Measurements from ENCODE around the gene PDE12. TPM values are rescaled to one million over a fixed set of nuclear protein-coding genes. Genes with fewer than 3 reads are reported as not detected.

The PDE12 gene
- polyA plus RNA-seq, 1 of the 3 experiments (the other 2 are of a cell fraction): 7.4 TPM

- CTCF ChIA-PET: no interaction called here
Observed at GRCh38 chr3:57583544-57583943, 27.5 kb downstream of the PDE12 start.

GRCh38 chr3:57586778-57587177 is 30.7 kb downstream of the PDE12 start:
- POLR2A ChIA-PET: no interaction called here
- TF ChIP-seq PBX3 (IDR thresholded peaks at IDR 0.05): no peak
- TF ChIP-seq SIN3A (IDR thresholded peaks at IDR 0.05; ENCODE audit: borderline replicate concordance, low read depth, low read length): no peak
- TF ChIP-seq RAD21 (IDR thresholded peaks at IDR 0.05; ENCODE audit: low read length): no peak
- no peak for TF ChIP-seq RFX5 (IDR thresholded peaks at IDR 0.05; ENCODE audit: low read length)
- no peak for TF ChIP-seq USF2 (IDR thresholded peaks at IDR 0.05; ENCODE audit: borderline replicate concordance, low read depth, low read length)
- TF ChIP-seq TCF12 (IDR thresholded peaks at IDR 0.05): no peak
- no peak for TF ChIP-seq IRF3 (IDR thresholded peaks at IDR 0.05; ENCODE audit: low read depth, low read length)
- no peak for TF ChIP-seq SMC3 (IDR thresholded peaks at IDR 0.05; ENCODE audit: low read depth, low read length)
- no peak for TF ChIP-seq GABPA (IDR thresholded peaks at IDR 0.05; ENCODE audit: low read depth)
- TF ChIP-seq REST (IDR thresholded peaks at IDR 0.05; ENCODE audit: low read depth, low read length): no peak
- TF ChIP-seq FOSL2 (IDR thresholded peaks at IDR 0.05; ENCODE audit: borderline replicate concordance, low read depth): no peak
- no peak for TF ChIP-seq USF1 (IDR thresholded peaks at IDR 0.05; ENCODE audit: borderline replicate concordance, low read depth)
- no peak for TF ChIP-seq CHD2 (IDR thresholded peaks at IDR 0.05; ENCODE audit: low read length, partially characterized antibody)
- no peak for TF ChIP-seq RCOR1 (IDR thresholded peaks at IDR 0.05; ENCODE audit: low read length)
- TF ChIP-seq YY1 (IDR thresholded peaks at IDR 0.05; ENCODE audit: low read depth): no peak
- no peak for TF ChIP-seq ZBTB33 (IDR thresholded peaks at IDR 0.05; ENCODE audit: borderline replicate concordance, low read depth)
- TF ChIP-seq NFIC (IDR thresholded peaks at IDR 0.05; ENCODE audit: borderline replicate concordance): no peak

More at GRCh38 chr3:57583544-57583943, 27.5 kb downstream of the PDE12 start:
- 88% methylated on average over 2 of the region's 2 CpGs for WGBS (ENCODE audit: low lambda C conversion rate)
- POLR2A ChIA-PET: no interaction called here
- H3K4me2 ChIP-seq: no peak overlapping the region
- no peaks in the 10 kb centered on the region; a peak in 2 of 4 replicates for H3K4me1 ChIP-seq (ENCODE audit: control insufficient read depth in 1 of 2, insufficient read depth in 2 of 2, low read depth in 1 of 2, low read length in 1 of 2)
- peaks cover 100% of the 10 kb centered on the region for H3K79me2 ChIP-seq (ENCODE audit: insufficient read depth)
- H3K36me3 ChIP-seq (replicated peaks in 1 of 2; ENCODE audit: control insufficient read depth in 1 of 2, insufficient read depth in 2 of 2, low read length in 1 of 2): peaks cover 26 to 84% of the 10 kb centered on the region in 2 experiments
- no peak for TF ChIP-seq SIN3A (IDR thresholded peaks at IDR 0.05; ENCODE audit: borderline replicate concordance, low read depth, low read length)
- TF ChIP-seq EZH2phosphoT487 (IDR thresholded peaks at IDR 0.05; ENCODE audit: borderline replicate concordance, low read depth): no peak
- no peak overlapping the region for H3K4me3 ChIP-seq (ENCODE audit: low read depth in 2 of 2, low read length in 1 of 2)
- no peaks in the 10 kb centered on the region for H3K9me2 ChIP-seq
- H3K9ac ChIP-seq: no peak overlapping the region
- no peaks in the 10 kb centered on the region for H3K27me3 ChIP-seq (ENCODE audit: insufficient read depth)
- no peak for DNase-seq
- no peak overlapping the region for H2AFZ ChIP-seq (ENCODE audit: low read depth)
- no peak overlapping the region for H3K27ac ChIP-seq (ENCODE audit: low read depth in 2 of 2, low read length in 1 of 2)
- no peaks in the 10 kb centered on the region for H3K9me3 ChIP-seq
- H3F3A ChIP-seq (replicated peaks; ENCODE audit: insufficient read depth): peaks cover 29% of the 10 kb centered on the region
- H4K20me1 ChIP-seq (ENCODE audit: insufficient read depth): peaks cover 99% of the 10 kb centered on the region

More at GRCh38 chr3:57586778-57587177, 30.7 kb downstream of the PDE12 start:
- CTCF ChIA-PET: interaction anchor here (0.6 to 1.1 kb wide), 2 partner anchors 33 to 59 kb away, joined by 3 read pairs; no protein-coding TSS in a partner anchor
- WGBS (ENCODE audit: low lambda C conversion rate): 79% methylated on average over 6 of the region's 6 CpGs
- no peak overlapping the region for H3K4me2 ChIP-seq
- H3K79me2 ChIP-seq (ENCODE audit: insufficient read depth): peaks cover 100% of the 10 kb centered on the region
- H3F3A ChIP-seq (replicated peaks; ENCODE audit: insufficient read depth): peaks cover 29% of the 10 kb centered on the region
- peaks cover 17 to 76% of the 10 kb centered on the region in 2 experiments for H3K36me3 ChIP-seq (replicated peaks in 1 of 2; ENCODE audit: control insufficient read depth in 1 of 2, insufficient read depth in 2 of 2, low read length in 1 of 2)
- peaks cover 100% of the 10 kb centered on the region for H4K20me1 ChIP-seq (ENCODE audit: insufficient read depth)
- no peak overlapping the region for H3K4me3 ChIP-seq (ENCODE audit: low read depth in 2 of 2, low read length in 1 of 2)
- H3K27me3 ChIP-seq (ENCODE audit: insufficient read depth): no peaks in the 10 kb centered on the region
- H3K9me2 ChIP-seq: no peaks in the 10 kb centered on the region
- H3K9me3 ChIP-seq: no peaks in the 10 kb centered on the region
- no peak for DNase-seq
- no peak overlapping the region for H3K27ac ChIP-seq (ENCODE audit: low read depth in 2 of 2, low read length in 1 of 2)
- H2AFZ ChIP-seq (ENCODE audit: low read depth): no peak overlapping the region
- no peak overlapping the region for H3K9ac ChIP-seq
- no peaks in the 10 kb centered on the region; a peak in 2 of 4 replicates for H3K4me1 ChIP-seq (ENCODE audit: control insufficient read depth in 1 of 2, insufficient read depth in 2 of 2, low read depth in 1 of 2, low read length in 1 of 2)
